HG02571 (cell line): Measurements from ENCODE around the gene LIX1L.

Experiments
- ATAC-seq: cut with Tn5 transposase; IDR thresholded peaks from one replicate; pipeline ENCODE4 v1.9.1; 2021; ENCODE audit warnings: mild to moderate bottlenecking, moderate library complexity; ENCODE audit not compliant: unreplicated experiment

Gene LIX1L

DNA sequence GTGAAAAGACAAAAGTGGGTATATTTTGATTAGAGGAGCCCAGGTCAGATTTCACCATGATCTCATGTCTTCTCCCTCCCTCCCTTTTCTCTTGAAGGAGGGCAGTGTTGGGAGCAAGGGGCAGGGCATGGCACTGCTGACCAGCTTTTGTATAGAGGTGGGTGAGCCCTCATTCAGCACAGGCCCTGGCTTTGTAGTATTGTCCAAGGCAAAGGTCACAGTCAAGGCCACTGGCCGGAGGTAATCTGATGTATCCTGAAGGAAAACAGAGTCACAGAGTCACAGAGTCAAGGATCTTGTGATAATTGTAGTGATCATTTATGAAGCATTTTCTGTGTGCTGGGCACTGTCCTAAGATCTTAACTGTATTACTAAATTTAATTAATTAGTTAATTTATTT is 59.8 kb downstream of the LIX1L start:
- ATAC-seq, result no peak

DNA sequence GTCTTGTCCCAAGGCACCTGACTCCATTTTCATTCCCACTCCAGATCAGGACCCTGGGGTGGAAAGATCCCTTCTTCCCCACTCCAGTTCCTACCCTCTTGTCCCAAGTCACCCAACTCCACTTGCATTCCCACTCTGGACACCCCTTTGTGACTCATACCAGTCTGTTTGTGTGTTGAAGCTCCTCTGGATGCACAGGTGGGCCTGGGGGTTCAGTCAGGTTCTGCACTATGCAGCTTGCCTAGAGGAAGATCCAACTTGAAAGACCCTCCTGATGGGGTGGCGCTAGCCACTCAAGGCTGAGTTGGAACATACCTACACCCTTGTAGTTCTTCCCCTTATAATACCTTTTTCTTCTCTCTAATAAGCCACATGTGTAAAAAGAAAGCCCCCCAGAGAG is 62.3 kb downstream of the LIX1L start:
- no peak for ATAC-seq

DNA sequence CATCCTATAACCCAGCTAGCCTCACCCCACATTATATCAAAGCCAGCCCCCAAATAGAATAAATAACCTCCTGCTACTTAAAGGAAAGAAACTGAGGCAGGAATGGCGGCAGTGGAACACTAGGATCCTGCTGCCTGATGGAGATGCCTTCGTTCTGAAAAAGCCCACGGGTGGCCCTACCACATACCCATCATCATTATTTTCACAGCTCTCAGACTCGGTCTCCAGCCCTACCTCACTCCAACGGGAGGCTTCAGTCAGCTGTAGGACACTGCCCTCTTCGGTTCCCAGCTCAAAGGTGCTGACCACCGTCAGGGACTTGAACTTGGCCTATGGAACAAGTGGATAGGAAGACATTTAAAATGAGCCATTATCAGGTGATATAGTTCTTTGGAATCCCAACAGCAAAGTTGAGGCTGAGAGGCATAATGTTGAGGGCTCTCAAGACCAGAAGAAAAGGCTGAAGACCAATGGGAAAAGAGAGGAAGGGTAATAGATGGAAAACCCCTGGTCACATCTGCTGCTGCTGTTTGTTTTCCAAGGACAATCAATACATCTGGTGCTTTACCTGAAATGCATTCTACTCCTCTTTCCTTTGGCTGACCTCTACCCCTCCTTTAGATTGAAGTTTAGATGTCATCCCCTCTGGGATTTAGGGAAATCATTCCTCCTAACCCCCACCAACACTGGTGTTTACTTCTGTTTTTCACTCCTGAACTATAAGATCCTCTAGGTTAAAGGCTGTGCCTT is 64.3 kb downstream of the LIX1L start:
- no peak for ATAC-seq

DNA sequence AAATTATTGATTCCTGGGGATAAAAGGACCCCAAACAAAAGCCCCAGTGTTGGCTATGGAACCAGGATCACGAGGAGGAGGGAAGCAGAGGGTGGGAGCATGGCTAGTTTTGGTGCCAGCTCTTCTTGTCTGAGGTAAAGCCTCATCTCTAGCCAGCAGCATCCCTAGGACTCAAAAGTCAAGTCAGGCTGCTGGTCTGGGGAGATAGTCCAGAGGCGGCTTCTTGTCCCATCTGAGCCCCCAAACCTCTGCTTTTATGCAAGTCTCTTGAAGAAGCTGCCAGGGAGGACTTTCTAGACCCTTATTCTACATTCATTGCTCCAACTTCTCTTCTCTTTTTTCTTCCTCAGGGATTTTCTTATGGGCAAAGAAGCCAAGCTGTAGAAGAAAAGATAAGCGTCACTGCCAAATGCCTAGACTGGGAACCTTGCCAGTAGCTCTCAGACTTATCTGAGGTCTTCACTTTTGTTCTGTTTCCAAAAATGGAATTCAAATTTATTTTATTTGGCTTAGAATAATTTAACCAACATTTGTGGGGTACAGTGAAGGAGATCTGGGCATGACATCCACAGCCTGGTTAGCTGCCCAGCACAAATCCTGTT is 65.2 kb downstream of the LIX1L start:
- no peak for ATAC-seq

DNA sequence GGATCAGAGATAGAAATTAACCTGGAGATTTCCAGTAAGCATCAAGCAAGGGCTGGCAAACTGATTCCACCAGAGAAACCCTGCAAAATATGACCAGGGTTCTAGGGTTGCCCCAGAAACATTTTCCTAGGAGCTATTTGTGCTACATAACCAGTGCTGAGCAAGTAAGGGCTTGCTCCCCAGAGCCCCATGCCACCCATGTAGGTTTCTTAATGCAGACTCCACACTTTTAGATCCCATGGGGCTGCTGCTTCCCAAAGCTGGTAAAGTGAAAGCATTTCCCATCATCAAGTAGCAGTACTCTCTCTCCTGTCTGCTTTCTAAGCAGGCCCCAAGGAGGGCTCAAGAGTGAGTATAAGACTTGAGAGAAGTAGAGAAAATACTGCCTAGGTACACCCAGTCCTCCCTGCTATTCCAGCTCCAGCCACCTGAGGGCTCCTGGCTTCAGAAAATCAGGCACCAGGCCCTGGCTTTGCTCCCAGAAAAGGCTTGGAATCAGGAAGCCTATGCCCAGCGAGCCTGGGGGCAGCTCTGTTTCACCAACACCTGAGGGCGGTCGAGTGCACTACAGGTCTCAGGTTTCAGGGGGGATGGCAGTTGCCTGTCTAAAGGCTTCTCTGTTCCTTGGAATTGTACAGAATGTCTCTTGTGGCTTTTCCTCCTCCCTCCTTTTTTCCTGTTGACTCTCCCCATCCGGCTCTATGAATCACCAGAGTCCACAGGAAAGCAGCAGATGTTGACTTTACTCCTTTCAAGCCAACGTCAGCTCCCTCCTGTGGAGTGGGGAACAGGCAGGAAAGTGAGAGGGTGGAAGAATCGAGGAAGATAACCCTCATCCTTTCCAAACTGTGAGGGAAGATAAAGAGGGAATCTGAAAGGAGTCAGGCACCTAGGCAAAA is 66.0 kb downstream of the LIX1L start:
- ATAC-seq, result no peak

DNA sequence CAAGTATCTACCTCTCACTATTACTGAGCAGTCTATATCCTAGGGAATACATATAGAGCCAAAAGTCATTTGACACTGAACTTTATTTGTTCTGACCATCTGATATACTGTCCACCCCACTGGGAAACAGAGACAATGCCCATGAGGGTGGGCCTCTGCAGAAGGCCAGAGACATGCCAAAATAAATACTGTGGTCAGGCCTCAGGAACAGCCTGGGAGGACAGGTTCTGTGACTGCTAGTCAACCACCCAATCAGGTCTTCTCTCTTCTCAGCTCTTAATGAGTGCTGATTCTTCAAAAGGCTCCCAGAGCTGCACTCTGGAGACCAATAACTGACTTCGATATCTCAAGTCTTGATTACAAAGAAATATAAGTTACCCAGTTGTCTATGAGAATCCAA is 66.7 kb downstream of the LIX1L start:
- ATAC-seq, result no peak

DNA sequence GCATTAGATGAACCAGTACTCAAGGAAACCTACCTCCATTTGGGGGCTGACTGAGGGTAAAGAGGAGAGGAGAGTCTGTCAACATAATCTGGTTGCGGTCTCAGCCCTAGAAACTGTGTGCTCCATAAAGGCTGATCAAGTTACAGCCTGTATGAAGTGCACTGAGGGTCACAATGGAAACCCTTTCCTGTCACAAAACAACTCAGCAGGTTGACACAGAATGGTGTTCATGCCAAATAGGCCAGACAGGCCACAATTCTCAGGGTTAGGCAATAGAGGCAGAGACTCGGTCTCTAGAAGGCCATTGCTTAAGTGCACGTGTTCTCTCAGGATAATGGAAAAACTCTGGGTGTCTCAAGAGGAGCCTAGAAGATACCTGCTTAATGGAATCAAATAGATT is 68.1 kb downstream of the LIX1L start:
- no peak for ATAC-seq

DNA sequence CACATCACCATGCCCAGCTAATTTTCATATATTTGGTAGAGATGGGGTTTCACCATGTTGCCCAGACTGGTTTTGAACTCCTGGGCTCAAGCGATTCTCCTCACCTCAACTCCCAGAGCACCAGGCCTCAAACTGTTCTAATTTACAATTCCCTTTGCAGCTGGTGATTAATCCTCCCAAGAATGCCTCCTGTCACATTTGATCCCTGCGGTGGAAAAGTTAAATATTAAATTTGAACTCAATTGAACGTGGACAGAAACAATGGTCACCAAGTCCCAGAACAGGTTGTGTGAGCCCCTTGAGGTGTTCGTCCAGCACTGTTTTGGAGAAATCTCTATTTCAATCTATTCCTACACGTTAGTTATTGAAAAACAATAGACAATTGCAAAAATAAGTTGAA is 70.2 kb downstream of the LIX1L start:
- ATAC-seq, result no peak

DNA sequence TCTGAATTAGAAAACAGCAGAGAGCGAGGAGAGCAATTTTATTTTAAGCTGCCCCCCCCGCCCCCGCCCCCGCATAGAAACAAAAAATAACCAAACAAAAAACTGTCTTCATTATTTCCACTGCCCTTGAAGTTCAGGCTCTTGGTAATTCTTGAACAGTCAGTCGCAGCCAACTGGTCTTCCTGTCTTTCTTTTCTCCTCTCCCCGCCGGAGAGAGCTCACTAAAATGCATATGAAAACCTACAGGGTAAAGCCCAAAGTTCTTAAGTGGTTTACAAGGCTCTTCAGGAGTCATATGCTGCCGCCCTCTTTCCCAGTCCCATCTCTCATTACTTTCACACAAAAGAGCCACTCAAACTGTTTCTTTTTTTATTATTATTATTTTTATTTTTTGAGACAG is 71.0 kb downstream of the LIX1L start:
- no peak for ATAC-seq

DNA sequence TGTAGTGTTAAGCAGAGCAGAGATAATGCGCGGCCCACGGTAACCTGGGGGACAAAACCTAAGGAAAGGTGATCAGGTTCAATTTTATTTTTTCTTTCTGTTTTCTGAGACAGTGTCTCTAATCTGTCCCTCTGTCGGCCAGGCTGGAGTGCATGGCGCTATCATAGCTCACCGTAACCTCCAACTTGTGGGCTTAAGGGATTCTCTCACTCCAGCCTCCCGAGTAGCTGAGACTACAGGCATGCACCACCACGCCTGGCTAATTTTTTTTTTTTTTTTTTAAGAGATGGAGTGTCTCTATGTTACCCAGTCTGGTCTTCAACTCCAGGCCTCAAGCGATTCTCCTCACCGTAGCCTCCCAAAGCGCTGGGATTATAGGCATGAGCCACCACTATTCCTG is 71.4 kb downstream of the LIX1L start:
- no peak for ATAC-seq

DNA sequence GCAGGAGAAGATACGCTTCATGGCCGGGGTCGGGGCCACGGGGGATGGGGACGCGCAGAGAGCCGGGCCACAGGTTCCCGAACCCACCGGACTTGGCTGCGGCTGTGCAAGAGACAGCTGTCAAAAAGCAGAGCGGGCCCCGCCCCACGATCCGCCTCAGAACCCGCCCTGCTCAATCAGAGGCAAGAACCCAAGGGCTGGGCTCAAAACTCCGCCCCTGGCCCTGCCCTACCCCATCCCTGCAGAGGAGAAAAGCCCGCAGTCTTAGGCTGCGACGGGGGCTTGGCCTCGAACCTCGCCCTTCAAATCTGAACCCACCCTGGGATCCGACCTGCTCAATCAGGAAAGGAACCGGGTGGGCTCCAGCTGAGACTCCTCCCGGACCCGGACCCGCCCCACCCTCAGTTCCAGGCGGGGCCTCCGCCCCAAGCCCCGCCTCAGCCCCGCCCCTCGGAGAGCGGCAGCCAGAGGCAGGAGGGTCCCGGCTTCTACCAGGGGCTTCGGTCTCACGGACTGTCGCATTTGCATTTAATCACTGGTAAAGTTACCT is 72.0 kb downstream of the LIX1L start, which contains the start of gene ANKRD35:
ANKRD35 (minus strand) TSS at position 129 of the 550 bp plus-strand sequence; CDS start at position 21, 108 bp downstream.
- peak; percentile 99 for ATAC-seq

DNA sequence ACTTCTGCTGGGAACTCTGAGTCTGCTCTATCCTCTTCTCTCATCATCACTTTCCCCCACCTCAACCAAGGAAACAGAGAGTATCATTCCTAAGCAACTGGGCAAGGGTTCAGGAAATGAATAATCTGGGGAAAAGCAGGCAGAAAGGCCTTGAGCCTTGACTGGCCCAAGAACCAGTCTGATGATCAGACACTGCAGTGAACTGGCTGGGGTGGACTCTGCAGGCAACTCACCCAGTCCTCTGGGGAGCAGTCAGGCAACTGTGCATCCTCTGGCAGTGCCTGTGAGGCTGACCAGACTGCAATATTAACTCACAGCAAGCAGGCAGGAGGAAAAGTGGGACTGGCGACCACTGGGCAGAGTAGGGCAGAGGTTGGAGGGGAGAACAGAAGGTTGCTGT is 73.1 kb downstream of the LIX1L start:
- ATAC-seq, result no peak
